ENCODE data around the gene SH3RF3. TPM values are rescaled to one million over a fixed set of nuclear protein-coding genes. Genes with fewer than 3 reads are reported as not detected.

SH3RF3 gene
- total RNA-seq, 4 donors from 2014 or later = 2.8 to 5.7 (median 3.0) TPM

- H3K4me1 ChIP-seq = peaks cover 0 to 4% of the 10 kb centered on the region in 2 donors
- in situ Hi-C loops (cut with MboI; ENCODE audit: low sequenced_read_pairs in 4 of 4) = loop anchor here in 1 of 4 donors (25.0 kb wide), 1 partner anchor 237 kb away; no protein-coding TSS in a partner anchor
- no peak overlapping the region for H3K4me3 ChIP-seq
- ATAC-seq = no peak
- peak overlapping the region in 1 of 4 donors; percentile 22 for H3K27ac ChIP-seq
- H3K27me3 ChIP-seq = no peaks in the 10 kb centered on the region
- H3K36me3 ChIP-seq = no peaks in the 10 kb centered on the region
- intact Hi-C loops (cut with DNase I; ENCODE audit: low total_unique reads) = no loop called here
- no peak for DNase-seq
- TF ChIP-seq POLR2A (IDR thresholded peaks at IDR 0.05) (no peak), CTCF (IDR thresholded peaks at IDR 0.05 in 4 of 5, conservative IDR thresholded peaks at IDR 0.05 in 1 of 5) (no peak)
- H3K9me3 ChIP-seq = no peaks in the 10 kb centered on the region
Measured at GRCh38 chr2:109275120-109276012, 146.4 kb downstream of the SH3RF3 start.

GRCh38 chr2:109277406-109277805 lies 148.4 kb downstream of the SH3RF3 start:
- intact Hi-C loops (cut with DNase I; ENCODE audit: low total_unique reads) = no loop called here
- no peak for TF ChIP-seq POLR2A (IDR thresholded peaks at IDR 0.05)
- TF ChIP-seq CTCF (IDR thresholded peaks at IDR 0.05 in 4 of 5, conservative IDR thresholded peaks at IDR 0.05 in 1 of 5) = no peak
- Histone ChIP-seq H3K27me3 (no peaks in the 10 kb centered on the region), H3K9me3 (no peaks in the 10 kb centered on the region), H3K36me3 (no peaks in the 10 kb centered on the region), H3K4me1 (peaks cover 4% of the 10 kb centered on the region in 2 donors), H3K4me3 (no peak overlapping the region), H3K27ac (no peak overlapping the region)
- no peak for DNase-seq
- in situ Hi-C loops (cut with MboI; ENCODE audit: low sequenced_read_pairs in 4 of 4) = loop anchor here in 1 of 4 donors (25.0 kb wide), 1 partner anchor 235 kb away; no protein-coding TSS in a partner anchor
- no peak for ATAC-seq

GRCh38 chr2:109279243-109279860 lies 150.3 kb downstream of the SH3RF3 start:
- H3K36me3 ChIP-seq = no peaks in the 10 kb centered on the region
- TF ChIP-seq CTCF (IDR thresholded peaks at IDR 0.05 in 4 of 5, conservative IDR thresholded peaks at IDR 0.05 in 1 of 5) (no peak), POLR2A (IDR thresholded peaks at IDR 0.05) (no peak)
- no peak for DNase-seq
- no peak for ATAC-seq
- H3K9me3 ChIP-seq = no peaks in the 10 kb centered on the region
- H3K27me3 ChIP-seq = no peaks in the 10 kb centered on the region
- no peak overlapping the region for H3K27ac ChIP-seq
- no peak overlapping the region for H3K4me3 ChIP-seq
- in situ Hi-C loops (cut with MboI; ENCODE audit: low sequenced_read_pairs in 4 of 4) = loop anchor here in 1 of 4 donors (25.0 kb wide), 1 partner anchor 233 kb away; no protein-coding TSS in a partner anchor
- peaks cover 4% of the 10 kb centered on the region in 2 donors for H3K4me1 ChIP-seq
- intact Hi-C loops (cut with DNase I; ENCODE audit: low total_unique reads) = no loop called here

GRCh38 chr2:109280804-109281203 lies 151.8 kb downstream of the SH3RF3 start:
- intact Hi-C loops (cut with DNase I; ENCODE audit: low total_unique reads) (no loop called here), in situ Hi-C loops (cut with MboI; ENCODE audit: low sequenced_read_pairs in 4 of 4) (loop anchor here in 1 of 4 donors (25.0 kb wide), 1 partner anchor 231 kb away; no protein-coding TSS in a partner anchor)
- Histone ChIP-seq H3K4me1 (peaks cover 14 to 16% of the 10 kb centered on the region in 2 donors), H3K36me3 (no peaks in the 10 kb centered on the region), H3K4me3 (no peak overlapping the region), H3K27me3 (no peaks in the 10 kb centered on the region), H3K27ac (no peak overlapping the region), H3K9me3 (no peaks in the 10 kb centered on the region)
- peak in 1 of 5 experiments; percentile 29 for TF ChIP-seq CTCF (IDR thresholded peaks at IDR 0.05 in 4 of 5, conservative IDR thresholded peaks at IDR 0.05 in 1 of 5)
- TF ChIP-seq POLR2A (IDR thresholded peaks at IDR 0.05) = no peak
- DNase-seq (peak in 1 of 2 donors; percentile 46), ATAC-seq (peak; percentile 48 to 70)
